Choroid plexus epithelial cell (primary cell): ENCODE results near the gene NEU4.
"Not testable (repeated sequence)": the region's sequence is repeated elsewhere in the genome, so short reads cannot be mapped to it uniquely, and the experiment has no call there.

Source experiments
- DNase-seq: peaks from one replicate; pipeline ENCODE4 v3.0.0-alpha.2; 2010; ENCODE audit warnings: low read depth
- H3K4me3 ChIP-seq: 2 replicates; pipeline ENCODE4 v1.5.1; 2011; ENCODE audit warnings: low read depth, mild to moderate bottlenecking, control low read depth, low read length, moderate library complexity
- CTCF ChIP-seq: conservative IDR thresholded peaks from 2 replicates; pipeline ENCODE4 v1.5.1; 2011; ENCODE audit warnings: low read depth, mild to moderate bottlenecking, control low read depth, inconsistent platforms, low read length, moderate library complexity

NEU4 gene

GRCh38 chr2:241818943-241819270 lies 9.9 kb downstream of the NEU4 start:
- no peak for DNase-seq
- no peak for TF ChIP-seq CTCF
- no peak overlapping the region for H3K4me3 ChIP-seq

DNA sequence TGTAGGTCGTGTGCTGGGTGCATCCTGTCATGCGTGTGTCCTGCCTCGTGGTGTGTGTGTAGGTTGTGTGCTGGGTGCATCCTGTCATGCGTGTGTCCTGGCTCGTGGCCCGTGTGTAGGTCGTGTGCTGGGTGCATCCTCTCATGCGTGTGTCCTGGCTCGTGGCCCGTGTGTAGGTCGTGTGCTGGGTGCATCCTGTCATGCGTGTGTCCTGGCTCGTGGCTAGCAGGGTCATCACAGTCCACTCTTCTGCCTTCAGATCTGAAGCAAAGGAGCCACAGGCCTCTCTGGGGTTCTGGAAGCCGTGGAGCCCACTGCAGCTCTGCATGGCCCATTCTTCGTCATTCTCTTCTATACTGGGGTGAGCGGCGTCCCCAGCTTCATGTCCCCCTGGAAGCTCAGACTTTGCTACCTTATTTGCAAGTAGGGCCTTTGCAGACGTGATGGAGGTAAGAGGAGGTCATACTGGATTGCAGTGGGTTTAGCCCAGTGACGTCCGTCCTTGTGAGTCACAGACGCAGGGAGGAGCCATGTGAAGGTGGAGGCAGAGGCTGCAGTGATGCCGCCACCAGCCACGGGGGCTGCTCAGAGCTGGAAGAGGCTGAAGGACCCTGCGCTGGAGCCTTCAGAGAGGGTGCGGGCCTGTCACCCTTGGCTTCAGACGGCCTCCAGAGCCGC lies 11.1 kb downstream of the NEU4 start:
- not testable (repeated sequence) for DNase-seq, H3K4me3 ChIP-seq

DNA sequence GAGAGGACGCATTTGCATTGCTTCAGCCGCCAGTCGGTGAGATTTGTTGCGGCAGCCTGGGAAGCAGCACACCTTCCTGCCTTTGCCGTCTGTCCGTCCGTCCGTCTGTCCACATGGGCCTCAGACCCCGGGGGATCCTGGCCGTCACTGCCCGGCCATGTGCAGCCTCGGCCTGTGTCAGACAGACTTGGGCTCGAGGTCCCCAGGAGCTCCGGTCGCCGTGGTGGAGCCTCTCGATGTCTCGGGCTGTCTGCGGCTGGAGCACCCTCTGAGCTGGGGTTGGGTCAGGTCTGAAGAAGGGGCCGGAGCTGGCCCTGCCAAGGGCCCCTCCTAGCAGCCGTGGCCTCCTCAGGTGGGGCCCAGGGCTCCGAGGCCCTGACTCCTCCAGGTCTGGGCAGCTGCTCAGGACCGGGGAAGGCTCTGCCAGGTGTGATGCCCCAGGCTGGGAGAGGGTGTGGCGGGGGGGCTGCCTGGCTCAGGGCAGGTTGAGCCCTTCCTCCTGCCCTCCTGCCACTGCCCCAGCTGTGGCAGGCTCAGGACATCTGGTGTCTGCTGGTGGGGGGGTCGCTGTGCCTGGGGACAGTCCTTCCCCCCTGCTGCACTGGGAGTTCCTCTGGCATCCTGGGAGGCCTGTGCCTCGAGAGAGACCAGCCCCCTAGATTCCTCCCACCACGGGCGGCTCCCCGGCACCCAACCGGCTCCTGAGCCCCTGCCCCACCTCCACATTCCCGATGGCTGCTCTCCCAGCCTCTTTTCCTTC lies 11.8 kb downstream of the NEU4 start:
- no peak overlapping the region for H3K4me3 ChIP-seq
- no peak for TF ChIP-seq CTCF
- no peak for DNase-seq

GRCh38 chr2:241821460-241822263 lies 12.7 kb downstream of the NEU4 start:
- DNase-seq = no peak
- TF ChIP-seq CTCF = no peak
- H3K4me3 ChIP-seq = no peak overlapping the region

DNA sequence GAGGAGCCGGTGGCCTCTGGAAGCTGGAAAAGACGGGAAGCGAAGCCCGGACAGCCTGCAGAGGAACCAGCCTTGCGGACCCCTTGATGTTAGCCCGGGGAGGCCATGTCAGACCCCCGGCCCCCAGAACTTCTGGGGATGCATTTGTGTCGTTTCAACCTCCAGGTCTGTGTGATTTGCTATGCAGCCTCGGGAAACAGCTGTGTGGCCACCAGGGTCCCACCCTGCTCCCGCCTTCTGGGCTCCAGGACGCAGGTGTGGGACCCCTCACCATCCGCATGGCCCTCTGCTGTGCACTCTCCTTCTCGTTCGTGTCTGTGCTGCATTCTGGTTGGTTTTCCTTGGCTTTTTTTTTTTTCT lies 13.3 kb downstream of the NEU4 start:
- TF ChIP-seq CTCF = no peak
- H3K4me3 ChIP-seq = no peak overlapping the region
- DNase-seq = no peak

GRCh38 chr2:241823531-241824437 lies 14.8 kb downstream of the NEU4 start:
- H3K4me3 ChIP-seq, DNase-seq: not testable (repeated sequence)

GRCh38 chr2:241827394-241827793 lies 18.4 kb downstream of the NEU4 start:
- H3K4me3 ChIP-seq = no peak overlapping the region
- no peak for DNase-seq
- no peak for TF ChIP-seq CTCF
